Testis (tissue), 3 donors: ENCODE results near the gene HECW1. TPM values are rescaled to one million over a fixed set of nuclear protein-coding genes. Genes with fewer than 3 reads are reported as not detected.

Experiments
- DNase-seq: peaks from one replicate; pipeline ENCODE4 v3.0.0-alpha.2; 2019
- H3K27ac ChIP-seq, 2 donors: fragments of 200-600 bp; sonication (generic); one replicate each; pipeline ENCODE4 v1.5.1; 2019
- H3K27me3 ChIP-seq: fragments of 200-600 bp; sonication (generic); one replicate; pipeline ENCODE4 v1.5.1; 2019
- H3K36me3 ChIP-seq: fragments of 200-600 bp; sonication (generic); one replicate; pipeline ENCODE4 v1.5.1; 2017; ENCODE audit warnings: low read depth; ENCODE audit errors: missing control alignments
- H3K4me1 ChIP-seq: fragments of 200-600 bp; sonication (generic); one replicate; pipeline ENCODE4 v1.5.1; 2019
- H3K4me3 ChIP-seq, 2 donors: fragments of 200-600 bp; sonication (generic); one replicate each; pipeline ENCODE4 v1.5.1; 2017 to 2019
- H3K9me3 ChIP-seq: fragments of 200-600 bp; sonication (generic); one replicate; pipeline ENCODE4 v1.5.1; 2017
- CTCF ChIP-seq, 3 experiments: fragments of 450-650 bp in 2 of 3; fragments of 200-600 bp in 1 of 3; sonication (generic) in 1 of 3; IDR thresholded peaks; one replicate each; pipeline ENCODE4 v1.5.1; 2016 to 2019; ENCODE audit warnings: antibody characterized with exemption in 3 of 3, mild to moderate bottlenecking in 2 of 3, moderate library complexity in 1 of 3
- POLR2A ChIP-seq: fragments of 450-650 bp; IDR thresholded peaks from one replicate; pipeline ENCODE4 v1.6.1; 2017; ENCODE audit warnings: antibody characterized with exemption, mild to moderate bottlenecking, moderate library complexity
- WGBS, 2 donors: methylation state at CpG; one replicate each; pipeline ENCODE4 v1.1.5; 2018; 5-methylcytosine and 5-hydroxymethylcytosine counted together
- intact Hi-C: fragments of 100-400 bp; cut with DNase I; formaldehyde crosslinking; loops from one replicate; pipeline ENCODE4 v1.15.1; 2023; ENCODE audit warnings: low total_unique reads
- polyA plus RNA-seq: library from polyadenylated mRNA; stranded (reverse); fragments of 350-450 nt; fragmentation: Illumina TruSeq; extraction: RNeasy Lipid Tissue Mini Kit (QIAGEN cat#74804); gene quantifications from one replicate; pipeline ENCODE4 v1.2.3, GENCODE V29; 2014; ENCODE audit warnings: low read depth, low replicate concordance; ENCODE audit not compliant: insufficient read depth
- total RNA-seq, 2 donors: library from RNA; depleted of rRNA; stranded (reverse); fragments of >200 nt; gene quantifications; one replicate each; pipeline ENCODE4 v1.2.3, GENCODE V29; 2016

HECW1 gene
- total and polyA plus RNA-seq, 3 donors from 2014 or later = 3.2 to 14.5 (median 5.0) TPM

GRCh38 chr7:43220250-43220649 is 107.8 kb downstream of the HECW1 start:
- intact Hi-C loops = no loop called here
- 95 to 100% methylated on average over 6 of the region's 6 CpGs for WGBS, 2 donors
- Histone ChIP-seq H3K27ac (no peak overlapping the region), H3K36me3 (no peaks in the 10 kb centered on the region), H3K4me1 (no peaks in the 10 kb centered on the region), H3K27me3 (no peaks in the 10 kb centered on the region), H3K4me3 (no peak overlapping the region), H3K9me3 (no peaks in the 10 kb centered on the region)
- DNase-seq = no peak
- no peak for TF ChIP-seq CTCF (IDR thresholded peaks at IDR 0.05)
- TF ChIP-seq POLR2A = no peak

- intact Hi-C loops = no loop called here
- no peaks in the 10 kb centered on the region for H3K4me1 ChIP-seq
- no peaks in the 10 kb centered on the region for H3K9me3 ChIP-seq
- no peak for DNase-seq
- H3K27ac ChIP-seq = no peak overlapping the region
- H3K27me3 ChIP-seq = no peaks in the 10 kb centered on the region
- H3K36me3 ChIP-seq = no peaks in the 10 kb centered on the region
- H3K4me3 ChIP-seq = no peak overlapping the region
- no peak for TF ChIP-seq CTCF (IDR thresholded peaks at IDR 0.05)
- no peak for TF ChIP-seq POLR2A
Measured at GRCh38 chr7:43220742-43221141, 108.3 kb downstream of the HECW1 start.

DNA sequence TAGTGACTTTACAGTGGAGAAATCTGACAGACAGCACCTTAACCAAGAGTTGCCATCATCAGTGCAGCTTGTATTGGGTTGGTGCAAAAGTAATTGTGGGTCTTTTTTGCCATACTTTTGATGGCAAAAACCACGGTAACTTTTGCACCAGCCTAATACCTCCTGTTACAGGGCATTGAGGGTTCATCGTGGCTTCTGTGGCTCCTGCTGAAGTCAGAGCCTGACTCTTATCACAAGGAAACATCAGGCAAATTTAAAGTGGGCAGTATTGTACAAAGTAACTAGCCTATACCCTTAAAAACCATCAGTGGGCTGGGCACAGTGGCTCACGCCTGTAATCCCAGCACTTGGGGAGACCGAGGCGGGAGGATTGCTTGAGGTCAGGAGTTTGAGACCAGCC is 117.4 kb downstream of the HECW1 start:
- Histone ChIP-seq H3K9me3 (no peaks in the 10 kb centered on the region), H3K4me1 (no peaks in the 10 kb centered on the region), H3K36me3 (no peaks in the 10 kb centered on the region), H3K27me3 (no peaks in the 10 kb centered on the region), H3K4me3 (no peak overlapping the region), H3K27ac (no peak overlapping the region)
- 75 to 89% methylated on average over 5 of the region's 5 CpGs for whole genome bisulfite sequencing, 2 donors
- intact Hi-C loops = no loop called here
- DNase-seq = no peak
- TF ChIP-seq POLR2A (no peak), CTCF (IDR thresholded peaks at IDR 0.05) (no peak)

- intact Hi-C loops = no loop called here
- TF ChIP-seq POLR2A = no peak
- no peak for TF ChIP-seq CTCF (IDR thresholded peaks at IDR 0.05)
- no peaks in the 10 kb centered on the region for H3K9me3 ChIP-seq
- H3K4me3 ChIP-seq = no peak overlapping the region
- H3K27me3 ChIP-seq = no peaks in the 10 kb centered on the region
- no peak overlapping the region for H3K27ac ChIP-seq
- DNase-seq = no peak
- H3K4me1 ChIP-seq = no peaks in the 10 kb centered on the region
- WGBS, 2 donors = 59 to 73% methylated on average over 2 of the region's 2 CpGs
- H3K36me3 ChIP-seq = no peaks in the 10 kb centered on the region
Measured at GRCh38 chr7:43232366-43232765, 119.9 kb downstream of the HECW1 start.

DNA sequence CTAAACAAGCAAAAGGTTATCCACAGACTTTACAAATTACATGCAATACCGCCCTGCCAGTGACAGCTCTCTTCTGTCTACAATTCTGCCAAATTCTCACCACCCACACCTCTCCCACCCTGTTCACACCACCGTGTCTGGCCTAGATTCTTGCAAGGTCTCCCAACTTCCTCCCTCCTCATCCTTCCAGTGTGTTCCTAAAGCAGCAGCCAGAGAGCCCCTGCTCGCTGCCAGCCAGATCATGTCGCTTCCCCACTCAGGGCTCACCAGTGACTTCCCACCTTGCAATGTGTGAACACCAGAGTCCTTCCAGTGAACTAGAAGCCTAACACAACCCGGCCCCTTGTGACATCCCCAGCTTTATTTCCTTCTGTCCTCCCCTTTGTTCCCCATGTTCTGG is 121.6 kb downstream of the HECW1 start:
- intact Hi-C loops = no loop called here
- no peaks in the 10 kb centered on the region for H3K9me3 ChIP-seq
- TF ChIP-seq POLR2A (no peak), CTCF (IDR thresholded peaks at IDR 0.05) (no peak)
- no peaks in the 10 kb centered on the region for H3K4me1 ChIP-seq
- no peak overlapping the region for H3K4me3 ChIP-seq
- no peak overlapping the region for H3K27ac ChIP-seq
- 63% methylated on average over 5 of the region's 5 CpGs for WGBS, 2 donors
- H3K27me3 ChIP-seq = no peaks in the 10 kb centered on the region
- no peak for DNase-seq
- H3K36me3 ChIP-seq = no peaks in the 10 kb centered on the region
